Fibroblast of the aortic adventitia (primary cell): ENCODE results near the gene GNAI2. TPM values are rescaled to one million over a fixed set of nuclear protein-coding genes. Genes with fewer than 3 reads are reported as not detected.

Experiments
- DNase-seq: peaks from one replicate; pipeline ENCODE4 v3.0.0-alpha.2; 2010; ENCODE audit warnings: low read depth
- H3K4me3 ChIP-seq: 2 replicates; pipeline ENCODE4 v1.5.1; 2011; ENCODE audit warnings: low read depth, mild to moderate bottlenecking, control low read depth, low read length, moderate library complexity
- CTCF ChIP-seq: IDR thresholded peaks from 2 replicates; pipeline ENCODE4 v1.5.1; 2011; ENCODE audit warnings: mild to moderate bottlenecking, low read length, control low read depth, inconsistent platforms; ENCODE audit not compliant: insufficient read depth
- total RNA-seq: library from RNA; depleted of rRNA; stranded (reverse); fragments of >200 nt; gene quantifications from 2 replicates; pipeline ENCODE4 v1.2.3, GENCODE V29; 2012; ENCODE audit warnings: low replicate concordance

GNAI2 gene
- total RNA-seq, 1 donor = 195 TPM

- no peak for DNase-seq
- H3K4me3 ChIP-seq = no peak overlapping the region
- TF ChIP-seq CTCF = no peak
Measured at GRCh38 chr3:50249457-50249856, 13.5 kb downstream of the GNAI2 start.

GRCh38 chr3:50250514-50250913 is 14.5 kb downstream of the GNAI2 start:
- no peak for TF ChIP-seq CTCF
- no peak for DNase-seq
- no peak overlapping the region for H3K4me3 ChIP-seq

GRCh38 chr3:50251220-50251619 is 15.2 kb downstream of the GNAI2 start:
- DNase-seq = peak; percentile 92
- no peak for TF ChIP-seq CTCF
- H3K4me3 ChIP-seq = no peak overlapping the region

- H3K4me3 ChIP-seq = no peak overlapping the region
- no peak for TF ChIP-seq CTCF
- peak; percentile 42 for DNase-seq
Measured at GRCh38 chr3:50254577-50255250, 18.7 kb downstream of the GNAI2 start.

GRCh38 chr3:50255251-50255615 is 19.2 kb downstream of the GNAI2 start:
- TF ChIP-seq CTCF = no peak
- no peak for DNase-seq
- no peak overlapping the region for H3K4me3 ChIP-seq

GRCh38 chr3:50256978-50257890 is 21.2 kb downstream of the GNAI2 start:
- TF ChIP-seq CTCF = peak; percentile 57
- no peak overlapping the region for H3K4me3 ChIP-seq
- DNase-seq = peak; percentile 34
